ENCODE data around the gene CLIP2. TPM values are rescaled to one million over a fixed set of nuclear protein-coding genes. Genes with fewer than 3 reads are reported as not detected.
"Not testable (repeated sequence)": the region's sequence is repeated elsewhere in the genome, so short reads cannot be mapped to it uniquely, and the experiment has no call there.

Gene CLIP2
- 1.0 and 1.3 TPM in 2 replicates for total RNA-seq

- intact Hi-C loops (cut with micrococcal nuclease): loop anchor here (1.0 to 5.0 kb wide), 3 partner anchors 20 to 82 kb away; partner anchors contain the start of gene RFC2
These were observed at the start of gene CLIP2 for GRCh38 chr7:74289018-74289658. TSS of gene CLIP2 (plus strand) at chr7:74289407. CDS start at chr7:74317547, 28,140 bp downstream.

DNA sequence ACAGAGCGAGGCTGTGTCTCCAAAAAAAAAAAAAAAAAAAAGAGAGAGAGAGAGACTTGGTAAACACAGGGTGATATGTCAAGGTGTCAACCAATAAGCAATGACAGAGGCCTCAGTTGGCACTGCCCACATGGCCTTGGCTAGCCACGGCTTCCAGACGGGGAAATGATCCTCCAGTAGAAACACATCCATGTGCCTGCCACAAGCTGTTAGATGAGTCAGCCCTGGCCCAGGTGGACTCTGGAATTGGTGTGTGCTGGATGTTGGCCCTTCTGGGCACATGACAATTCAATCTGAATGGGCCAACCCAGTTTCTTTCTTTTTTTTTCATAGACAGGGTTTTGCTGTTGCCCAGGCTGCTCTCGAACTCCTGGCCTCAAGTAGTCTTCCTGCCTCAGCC lies 48.7 kb upstream of the CLIP2 start:
- intact Hi-C loops (cut with micrococcal nuclease): no loop called here

- intact Hi-C loops (cut with micrococcal nuclease): no loop called here
These were observed 47.1 kb upstream of the CLIP2 start for GRCh38 chr7:74242122-74242443.

DNA sequence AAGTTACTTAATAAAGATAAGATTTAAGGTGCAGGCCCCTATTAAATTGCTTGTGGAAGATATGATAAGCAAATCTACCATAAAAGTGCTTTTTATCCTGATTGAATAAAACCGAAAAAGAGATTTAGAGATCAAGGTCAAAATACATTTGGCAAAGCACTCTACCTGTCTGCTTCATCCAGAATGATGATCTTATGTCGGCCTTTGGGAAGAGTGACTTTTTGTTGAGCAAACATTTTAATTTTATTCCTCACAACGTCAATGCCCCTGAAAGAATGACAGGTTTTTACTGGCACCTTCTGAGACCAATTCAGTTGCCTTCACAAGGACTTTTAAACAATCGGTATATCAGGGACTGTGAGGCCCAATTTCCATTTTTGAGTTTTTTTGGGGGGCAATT lies 42.7 kb upstream of the CLIP2 start:
- intact Hi-C loops (cut with micrococcal nuclease): no loop called here

DNA sequence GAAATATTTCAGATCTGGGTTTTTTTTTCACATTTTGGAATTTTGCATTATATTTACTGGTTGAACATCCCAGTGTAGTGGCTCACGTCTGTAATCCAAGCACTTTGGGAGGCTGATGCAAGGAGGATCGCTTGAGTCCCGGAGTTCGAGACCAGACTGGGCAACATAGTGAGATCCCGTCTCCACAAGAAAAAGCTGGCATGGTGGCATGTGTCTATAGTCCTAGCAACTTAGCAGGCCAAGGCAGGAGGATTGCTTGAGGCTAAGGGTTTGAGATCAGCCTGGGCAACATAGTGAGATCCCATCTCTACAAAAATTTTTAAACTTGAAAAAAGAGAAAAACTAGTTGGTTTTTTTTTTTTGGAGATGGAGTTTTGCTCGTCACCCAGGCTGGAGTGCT lies 41.1 kb upstream of the CLIP2 start:
- intact Hi-C loops (cut with micrococcal nuclease): no loop called here

DNA sequence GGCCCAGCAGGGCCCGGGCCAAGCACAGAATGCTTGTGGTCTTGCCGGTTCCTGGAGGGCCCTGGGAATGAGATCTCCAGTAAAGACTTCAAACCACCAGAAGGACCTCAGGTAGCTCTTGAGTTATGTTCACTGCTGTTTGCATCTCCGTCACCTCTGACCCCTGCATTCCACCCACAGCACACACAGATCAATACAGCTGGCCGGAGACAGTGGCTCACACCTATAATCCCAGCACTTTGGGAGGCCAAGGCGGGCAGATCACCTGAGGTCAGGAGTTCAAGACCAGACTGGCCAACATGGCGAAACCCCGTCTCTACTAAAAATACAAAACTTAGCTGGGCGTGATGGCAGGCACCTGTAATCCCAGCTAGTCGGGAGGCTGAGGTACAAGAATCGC lies 40.1 kb upstream of the CLIP2 start:
- intact Hi-C loops (cut with micrococcal nuclease): not testable (repeated sequence)

- intact Hi-C loops (cut with micrococcal nuclease): no loop called here
These were observed 36.3 kb upstream of the CLIP2 start for GRCh38 chr7:74252893-74253292.

DNA sequence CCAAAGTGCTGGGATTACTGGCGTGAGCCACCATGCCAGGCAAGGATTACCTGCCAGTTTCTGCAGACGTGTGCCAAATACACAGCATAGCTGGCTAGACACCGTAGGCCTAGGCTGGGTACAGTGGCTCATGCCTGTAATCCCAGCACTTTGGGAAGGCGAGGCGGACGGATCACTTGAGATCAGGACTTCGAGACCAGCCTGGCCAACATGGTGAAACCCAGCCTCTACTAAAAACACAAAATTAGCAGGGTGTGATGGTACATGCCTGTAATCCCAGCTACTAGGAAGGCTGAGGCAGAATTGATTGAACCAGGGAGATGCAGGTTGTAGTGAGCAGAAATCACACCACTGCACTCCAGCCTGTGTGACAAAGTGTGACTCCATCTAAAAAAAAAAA lies 35.9 kb upstream of the CLIP2 start:
- intact Hi-C loops (cut with micrococcal nuclease): no loop called here

DNA sequence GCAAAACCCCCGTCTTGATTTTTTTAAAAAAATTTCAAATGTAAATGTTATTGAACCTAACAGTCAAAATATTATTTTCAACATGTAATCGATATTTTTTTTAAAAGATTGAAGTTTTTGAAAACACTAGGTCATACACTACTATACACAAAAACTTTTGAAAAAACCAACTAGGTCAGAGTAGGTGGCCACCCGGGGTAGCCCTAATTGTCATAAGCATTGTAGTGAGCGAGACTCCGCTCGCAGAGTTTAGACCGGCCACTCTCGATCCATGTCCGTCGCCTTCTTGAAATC lies 35.4 kb upstream of the CLIP2 start:
- intact Hi-C loops (cut with micrococcal nuclease): loop anchor here (1.0 to 2.0 kb wide), 5 partner anchors 36 to 169 kb away; partner anchors contain the start of genes CLIP2, EIF4H and LAT2

DNA sequence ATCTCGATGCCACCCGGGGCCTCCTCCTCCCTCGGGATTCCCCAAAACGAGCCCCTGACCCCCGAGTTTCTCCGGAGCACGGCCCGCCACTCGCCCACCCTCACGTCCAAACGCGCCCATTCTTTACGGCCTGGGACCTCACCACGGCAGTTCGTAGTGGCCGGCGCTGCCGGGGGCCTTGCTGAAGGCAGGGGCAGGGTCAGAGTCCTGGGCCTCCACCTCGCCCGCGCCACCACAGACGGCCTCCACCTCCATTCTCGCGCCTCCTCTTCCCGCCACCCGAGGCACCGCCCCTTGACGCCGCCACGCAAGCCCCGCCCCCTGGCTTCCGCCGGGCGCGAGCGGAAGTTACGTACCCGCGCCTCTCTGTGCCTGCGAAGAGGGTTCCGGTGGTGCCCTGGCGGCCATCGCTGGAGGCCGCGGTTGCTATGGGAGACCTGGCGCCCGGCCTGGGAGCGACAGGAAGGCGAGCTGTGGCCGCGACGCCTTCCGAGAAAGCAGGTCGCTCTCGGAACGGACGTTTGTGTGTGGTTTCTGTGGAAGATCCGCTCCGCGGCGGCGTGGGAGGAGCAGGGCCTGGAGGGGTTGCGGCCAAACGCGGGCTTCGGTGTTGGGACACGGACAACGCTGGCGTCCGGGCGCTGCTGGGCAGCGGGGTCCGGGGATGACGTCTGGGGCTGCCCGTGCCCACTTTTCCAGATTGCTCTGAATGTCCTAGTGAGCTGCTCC lies 34.9 kb upstream of the CLIP2 start, which contains the start of gene RFC2:
Gene RFC2, minus strand, starts transcription at position 271 of the 729 bp plus-strand sequence. Its CDS starts 16 bp downstream, at position 255.
- intact Hi-C loops (cut with micrococcal nuclease): loop anchor here (1.0 to 2.0 kb wide), 5 partner anchors 35 to 170 kb away; partner anchors contain the start of genes CLIP2, EIF4H and LAT2

DNA sequence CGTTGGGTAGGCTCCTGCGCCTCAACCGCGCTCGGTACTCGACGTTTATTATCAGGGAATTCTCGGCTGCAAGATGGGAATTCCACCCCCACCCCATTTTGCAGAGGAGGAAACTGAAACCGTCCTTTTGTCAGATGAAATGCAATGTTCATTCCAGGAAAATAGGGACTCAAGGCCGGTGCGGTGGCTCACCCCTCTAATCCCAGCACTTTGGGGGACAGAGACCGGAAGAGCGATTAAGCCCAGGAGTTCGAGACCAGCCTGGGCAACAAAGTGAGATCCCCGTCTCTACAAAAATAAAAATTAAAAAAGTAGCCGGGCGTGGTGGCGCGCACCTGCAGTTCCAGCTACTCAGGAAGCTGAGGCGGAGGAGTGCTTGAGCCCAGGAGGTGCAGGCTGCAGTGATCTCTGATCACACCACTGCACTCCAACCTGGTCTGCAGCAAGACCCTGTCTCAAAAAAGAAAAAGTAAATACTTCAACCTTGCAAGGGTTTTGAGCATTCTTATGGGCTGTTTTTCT lies 34.3 kb upstream of the CLIP2 start:
- intact Hi-C loops (cut with micrococcal nuclease): loop anchor here (1.0 to 2.0 kb wide), 5 partner anchors 34 to 171 kb away; partner anchors contain the start of genes CLIP2, EIF4H and LAT2

GRCh38 chr7:74255461-74255860 lies 33.7 kb upstream of the CLIP2 start:
- intact Hi-C loops (cut with micrococcal nuclease): loop anchor here (2.0 kb wide), 1 partner anchor 39 kb away; no protein-coding TSS in a partner anchor

GRCh38 chr7:74256491-74257408 lies 32.5 kb upstream of the CLIP2 start:
- intact Hi-C loops (cut with micrococcal nuclease): no loop called here

- intact Hi-C loops (cut with micrococcal nuclease): no loop called here
These were observed 30.6 kb upstream of the CLIP2 start for GRCh38 chr7:74258639-74259038.

GRCh38 chr7:74262639-74263398 lies 26.4 kb upstream of the CLIP2 start:
- intact Hi-C loops (cut with micrococcal nuclease): no loop called here

DNA sequence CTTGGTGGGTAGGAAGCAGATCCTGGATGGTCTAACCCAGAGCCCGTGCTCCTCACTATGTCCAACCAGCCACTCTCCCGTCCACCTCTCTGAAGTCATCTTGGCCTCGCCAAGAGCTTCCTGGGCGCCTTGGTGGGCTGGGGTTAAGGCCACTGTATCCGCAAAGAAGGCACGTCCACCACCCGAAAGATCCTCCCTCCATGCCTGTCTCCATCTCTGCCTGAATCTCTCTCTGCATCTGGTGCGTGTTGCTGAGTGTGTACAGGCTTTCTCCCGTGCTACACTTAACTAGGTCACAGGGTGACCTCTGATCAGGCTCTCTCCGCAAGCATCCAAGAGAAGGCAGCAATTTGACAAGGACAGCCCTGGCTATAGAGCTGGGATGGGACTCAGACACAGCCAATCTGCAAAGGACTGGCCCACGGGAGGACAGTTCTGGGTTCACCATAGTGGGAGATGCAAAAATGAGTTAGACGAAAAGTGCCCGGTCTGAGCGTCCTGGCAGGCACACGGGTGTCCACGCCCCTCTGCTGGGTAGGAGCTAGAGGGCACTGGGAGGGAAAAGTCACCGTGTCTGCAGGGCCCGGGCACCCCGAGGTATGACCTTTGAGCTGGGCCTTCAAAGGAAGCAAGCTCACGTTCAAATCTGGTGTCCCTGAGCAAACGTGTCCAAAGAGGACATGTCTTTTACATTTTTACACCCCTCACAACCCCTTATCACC lies 25.6 kb upstream of the CLIP2 start:
- intact Hi-C loops (cut with micrococcal nuclease): no loop called here

DNA sequence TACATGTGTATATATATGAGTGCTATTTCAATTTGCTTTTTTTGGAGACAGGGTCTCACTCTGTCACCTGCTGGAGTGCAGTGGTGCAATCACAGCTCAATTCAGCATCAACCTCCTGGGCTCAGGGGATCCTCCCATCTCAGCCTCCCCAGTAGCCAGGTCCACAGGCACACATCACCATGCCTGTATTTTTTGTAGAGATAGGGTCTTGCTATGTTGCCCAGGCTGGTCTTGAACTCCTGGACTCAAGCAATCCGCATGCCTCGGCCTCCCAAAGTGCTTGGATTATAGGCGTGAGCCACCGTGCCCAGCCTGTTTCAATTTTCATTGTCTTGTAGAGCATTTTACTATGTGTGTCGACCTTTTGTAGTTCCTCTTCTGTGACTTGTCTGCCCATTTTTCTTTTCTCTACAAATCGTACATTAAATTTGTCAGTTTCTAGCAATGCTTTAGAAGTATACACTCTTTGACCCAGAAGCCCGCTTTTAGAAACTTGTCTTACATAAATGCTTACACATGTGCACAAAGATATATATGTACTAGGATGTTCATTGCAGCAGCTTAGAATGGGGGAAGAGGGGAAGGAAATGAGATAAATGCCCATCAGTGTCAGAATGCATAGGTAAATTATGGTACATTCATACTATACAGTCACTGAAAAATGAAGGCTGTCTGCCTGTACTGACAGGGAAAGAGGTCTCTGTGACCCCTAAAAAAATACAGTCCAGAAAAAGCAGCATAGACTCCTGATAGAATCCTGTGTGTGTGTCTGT lies 22.8 kb upstream of the CLIP2 start:
- intact Hi-C loops (cut with micrococcal nuclease): no loop called here

- intact Hi-C loops (cut with micrococcal nuclease): no loop called here
These were observed 21.2 kb upstream of the CLIP2 start for GRCh38 chr7:74267756-74268565.

Data from T-helper 2 cell treated with Interferon-gamma antibody and Interleukin-4, amounts not matched to agents 100 ng/mL and 5 ng/mL, for 36 hours (primary cell).